Activated naive CD8-positive, alpha-beta T cell treated with anti-CD3 and anti-CD28 coated beads, Interleukin-2, amount 10 ng/mL, durations not matched to agents 7 days and 5 days (primary cell): ENCODE results near the gene FLCN. TPM values are rescaled to one million over a fixed set of nuclear protein-coding genes. Genes with fewer than 3 reads are reported as not detected.

Source experiments
- ATAC-seq: fragments of 150-1000 bp; cut with Tn5 transposase; one replicate; pipeline ENCODE4 v1.10.0; 2021; ENCODE audit warnings: low read depth, moderate library complexity
- POLR2A ChIA-PET: fragments of 350-600 bp; sonication (Branson Sonifier 250); formaldehyde crosslinking; loops from one replicate; lab custom pipeline; 2021; ENCODE audit warnings: antibody characterized with exemption; lab: Charles Lee
- DNase-seq: peaks from one replicate; pipeline ENCODE4 v3.0.0; 2021
- H3K27ac Mint-ChIP-seq: one replicate; pipeline ENCODE4 v1.8.0; 2022; ENCODE audit warnings: mild to moderate bottlenecking, mixed read lengths
- H3K27me3 Mint-ChIP-seq: one replicate; pipeline ENCODE4 v1.8.0; 2022; ENCODE audit warnings: mild to moderate bottlenecking, moderate library complexity, mixed read lengths
- H3K36me3 Mint-ChIP-seq: one replicate; pipeline ENCODE4 v1.8.0; 2021; ENCODE audit warnings: mild to moderate bottlenecking, mixed read lengths
- H3K4me1 Mint-ChIP-seq: one replicate; pipeline ENCODE4 v1.8.0; 2021; ENCODE audit warnings: mixed read lengths
- H3K4me3 Mint-ChIP-seq: one replicate; pipeline ENCODE4 v1.8.0; 2022; ENCODE audit warnings: mild to moderate bottlenecking, moderate library complexity, mixed read lengths
- H3K9me3 Mint-ChIP-seq: one replicate; pipeline ENCODE4 v1.8.0; 2021; ENCODE audit warnings: mixed read lengths
- total RNA-seq, 2 experiments: library from RNA; stranded (reverse); gene quantifications; one replicate each; pipeline ENCODE4 v1.2.3, GENCODE V29; 2021

The FLCN gene
- total RNA-seq, 2 experiments from 2014 or later, result 49.2 to 53.0 TPM

GRCh38 chr17:17229416-17230384 is 7.3 kb downstream of the FLCN start:
- no peaks in the 10 kb centered on the region for H3K9me3 Mint-ChIP-seq
- H3K4me1 Mint-ChIP-seq, result peaks cover 2% of the 10 kb centered on the region
- ATAC-seq (no peak), DNase-seq (no peak)
- H3K27ac Mint-ChIP-seq, result no peak overlapping the region
- POLR2A ChIA-PET, result no interaction called here
- H3K27me3 Mint-ChIP-seq, result no peaks in the 10 kb centered on the region
- peaks cover 16% of the 10 kb centered on the region for H3K36me3 Mint-ChIP-seq
- no peak overlapping the region for H3K4me3 Mint-ChIP-seq

- no peaks in the 10 kb centered on the region for H3K9me3 Mint-ChIP-seq
- peaks cover 16% of the 10 kb centered on the region for H3K36me3 Mint-ChIP-seq
- H3K4me1 Mint-ChIP-seq, result peaks cover 2% of the 10 kb centered on the region
- POLR2A ChIA-PET, result interaction anchor here (0.6 kb wide), 1 partner anchor 56 kb away, joined by 3 read pairs; no protein-coding TSS in a partner anchor
- no peak overlapping the region for H3K27ac Mint-ChIP-seq
- ATAC-seq, result no peak
- no peak overlapping the region for H3K4me3 Mint-ChIP-seq
- no peak for DNase-seq
- no peaks in the 10 kb centered on the region for H3K27me3 Mint-ChIP-seq
Measured at GRCh38 chr17:17228521-17229279, 8.3 kb downstream of the FLCN start.

DNA sequence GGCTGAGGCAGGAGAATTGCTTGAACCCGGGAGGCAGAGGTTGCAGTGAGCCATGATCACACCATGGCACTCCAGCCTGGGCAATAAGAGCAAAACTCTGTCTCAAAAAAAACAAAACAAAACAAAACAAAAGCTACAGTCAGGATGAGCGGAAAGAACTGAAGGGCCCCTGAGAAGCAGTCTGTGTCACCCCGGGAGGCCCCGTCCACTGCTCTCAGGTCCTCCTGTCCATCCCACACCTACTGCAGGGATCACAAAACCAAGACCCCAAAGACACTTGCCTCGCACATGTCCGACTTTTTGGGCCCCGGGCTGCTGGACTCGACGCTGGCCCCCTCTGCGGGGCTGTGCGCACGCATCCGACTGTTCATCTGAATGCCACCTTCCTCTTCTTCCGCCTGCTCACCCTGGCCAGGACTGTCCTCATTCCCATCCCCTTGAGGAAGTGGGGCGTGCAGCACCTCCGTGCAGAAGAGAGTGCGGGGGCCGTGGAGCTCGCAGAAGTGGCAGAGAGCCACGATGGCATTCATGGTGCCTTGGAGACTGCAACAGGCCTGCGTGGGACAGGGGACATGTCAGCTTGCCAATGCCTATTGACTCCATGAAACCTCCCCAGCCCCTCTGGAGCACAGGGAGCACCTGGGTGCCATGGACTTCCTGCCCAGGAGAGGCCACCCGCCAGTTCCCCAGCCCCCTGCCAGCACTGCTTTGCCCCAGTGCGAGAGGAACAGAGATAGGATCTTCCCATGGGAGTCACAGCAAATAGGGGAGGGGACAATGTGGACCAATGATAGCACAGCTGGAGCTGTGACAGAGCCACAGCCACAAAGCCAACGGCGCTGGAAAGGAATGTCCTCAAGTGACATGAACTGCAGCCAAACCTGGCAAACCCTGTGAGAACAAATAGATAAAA is 9.1 kb downstream of the FLCN start:
- DNase-seq (no peak), ATAC-seq (no peak)
- POLR2A ChIA-PET, result no interaction called here
- peaks cover 2% of the 10 kb centered on the region for H3K4me1 Mint-ChIP-seq
- H3K27me3 Mint-ChIP-seq, result no peaks in the 10 kb centered on the region
- no peak overlapping the region for H3K27ac Mint-ChIP-seq
- H3K4me3 Mint-ChIP-seq, result no peak overlapping the region
- peaks cover 19% of the 10 kb centered on the region for H3K36me3 Mint-ChIP-seq
- H3K9me3 Mint-ChIP-seq, result no peaks in the 10 kb centered on the region

DNA sequence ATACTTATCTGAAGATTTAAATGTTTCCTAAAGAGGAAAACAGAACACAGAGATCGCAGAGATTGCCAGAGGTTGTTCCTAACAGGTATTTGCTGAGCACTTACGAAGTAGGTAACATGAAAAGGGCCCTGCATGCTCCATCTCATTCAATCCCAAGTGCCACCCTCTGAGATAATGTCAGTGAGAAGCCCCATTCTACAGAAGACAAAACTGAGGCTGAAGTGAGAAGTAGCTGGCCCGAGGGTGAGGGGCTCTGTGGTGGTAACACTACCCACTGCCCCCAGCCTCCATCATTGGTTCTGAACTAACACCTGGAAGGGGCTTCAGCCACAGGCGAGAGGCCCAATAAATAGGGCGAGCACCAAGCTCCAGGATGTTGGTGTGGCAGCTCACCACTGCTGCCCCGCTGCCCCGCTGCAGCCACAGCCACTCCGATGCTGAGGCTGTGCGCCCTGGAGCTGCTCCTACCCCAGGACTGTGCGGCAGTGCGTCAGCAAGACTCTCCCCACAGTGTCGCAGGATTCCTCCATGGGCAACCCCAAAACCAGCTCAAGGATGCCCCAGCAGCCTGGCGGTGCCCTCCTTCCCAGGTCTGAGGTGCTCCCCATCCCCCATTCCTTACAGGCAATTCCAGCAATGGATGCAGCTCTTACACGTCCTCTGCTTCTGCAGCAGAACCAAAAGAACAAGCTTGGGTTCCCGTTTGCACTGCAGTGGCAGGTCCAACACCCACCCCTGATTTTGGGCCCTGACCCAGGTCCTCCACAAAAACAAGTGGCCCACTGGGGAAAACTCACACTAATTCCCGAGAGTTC is 10.3 kb downstream of the FLCN start:
- Mint-ChIP-seq H3K4me1 (peaks cover 2% of the 10 kb centered on the region), H3K9me3 (no peaks in the 10 kb centered on the region), H3K27ac (no peak overlapping the region), H3K4me3 (no peak overlapping the region), H3K27me3 (no peaks in the 10 kb centered on the region), H3K36me3 (peaks cover 16% of the 10 kb centered on the region)
- POLR2A ChIA-PET, result interaction anchor here (0.6 kb wide), 2 partner anchors 8 to 819 kb away, joined by 3 read pairs; no protein-coding TSS in a partner anchor
- DNase-seq, result no peak
- ATAC-seq, result no peak

- H3K27me3 Mint-ChIP-seq, result no peaks in the 10 kb centered on the region
- ATAC-seq, result no peak
- no peak overlapping the region for H3K4me3 Mint-ChIP-seq
- peaks cover 2% of the 10 kb centered on the region for H3K4me1 Mint-ChIP-seq
- H3K36me3 Mint-ChIP-seq, result peaks cover 16% of the 10 kb centered on the region
- H3K27ac Mint-ChIP-seq, result no peak overlapping the region
- POLR2A ChIA-PET, result no interaction called here
- DNase-seq, result no peak
- H3K9me3 Mint-ChIP-seq, result no peaks in the 10 kb centered on the region
Measured at GRCh38 chr17:17225901-17226300, 11.1 kb downstream of the FLCN start.

DNA sequence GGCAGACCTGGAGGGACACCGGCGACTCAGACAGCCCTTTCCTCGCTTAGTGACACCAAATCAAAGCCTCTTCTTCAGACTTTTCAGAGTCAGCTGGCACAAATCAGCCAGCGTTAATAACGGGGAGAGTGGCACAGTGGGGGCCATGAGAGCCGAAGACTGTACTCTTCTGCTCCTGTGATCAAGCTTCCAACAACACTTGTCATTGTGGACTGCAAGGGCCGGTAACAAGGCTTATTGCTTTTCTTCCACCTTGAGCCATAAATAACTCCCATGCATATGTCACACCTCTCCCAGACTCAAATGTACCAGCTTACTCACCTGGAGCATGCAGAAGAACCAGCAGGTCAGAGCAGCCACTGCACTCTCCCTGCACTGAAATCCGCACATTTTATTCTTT is 12.8 kb downstream of the FLCN start:
- H3K4me3 Mint-ChIP-seq, result no peak overlapping the region
- no peaks in the 10 kb centered on the region for H3K27me3 Mint-ChIP-seq
- peaks cover 18% of the 10 kb centered on the region for H3K36me3 Mint-ChIP-seq
- H3K4me1 Mint-ChIP-seq, result peaks cover 2% of the 10 kb centered on the region
- DNase-seq (no peak), ATAC-seq (no peak)
- no peaks in the 10 kb centered on the region for H3K9me3 Mint-ChIP-seq
- POLR2A ChIA-PET, result interaction anchor here (1.3 kb wide), 1 partner anchor 81 kb away, joined by 4 read pairs; no protein-coding TSS in a partner anchor
- H3K27ac Mint-ChIP-seq, result peak overlapping the region; percentile 15

DNA sequence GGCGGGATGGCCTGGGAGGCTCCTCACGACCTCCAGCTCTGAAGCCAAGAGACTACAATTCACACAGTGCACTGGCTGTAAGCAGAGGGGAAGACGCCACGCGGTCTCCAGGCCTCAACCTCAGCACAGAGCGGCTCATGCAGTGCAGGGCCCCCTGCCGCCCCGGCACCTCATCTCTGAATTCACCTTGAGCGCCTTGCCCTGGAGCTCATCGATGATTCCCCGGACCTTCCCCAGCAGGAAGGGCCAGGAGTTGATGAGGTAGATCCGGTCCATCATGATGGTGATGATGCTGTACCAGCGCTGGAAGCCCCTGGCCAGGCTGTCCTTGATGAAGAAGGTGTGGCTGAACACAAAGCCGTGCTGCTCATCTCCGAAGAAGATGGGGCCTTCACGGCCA is 13.2 kb downstream of the FLCN start:
- Mint-ChIP-seq H3K4me1 (peaks cover 2% of the 10 kb centered on the region), H3K27me3 (no peaks in the 10 kb centered on the region), H3K4me3 (no peak overlapping the region), H3K9me3 (no peaks in the 10 kb centered on the region), H3K27ac (no peak overlapping the region), H3K36me3 (peaks cover 16% of the 10 kb centered on the region)
- DNase-seq, result no peak
- ATAC-seq, result no peak
- POLR2A ChIA-PET, result interaction anchor here (1.3 kb wide), 1 partner anchor 82 kb away, joined by 4 read pairs; no protein-coding TSS in a partner anchor

GRCh38 chr17:17221329-17221728 is 15.6 kb downstream of the FLCN start:
- no peaks in the 10 kb centered on the region for H3K4me1 Mint-ChIP-seq
- no peaks in the 10 kb centered on the region for H3K27me3 Mint-ChIP-seq
- POLR2A ChIA-PET, result interaction anchor here (1.6 kb wide), 1 partner anchor 15 kb away, joined by 4 read pairs; the partner anchor contains the start of gene PLD6
- no peaks in the 10 kb centered on the region for H3K9me3 Mint-ChIP-seq
- H3K36me3 Mint-ChIP-seq, result peaks cover 19% of the 10 kb centered on the region
- no peak overlapping the region for H3K27ac Mint-ChIP-seq
- no peak for DNase-seq
- no peak for ATAC-seq
- H3K4me3 Mint-ChIP-seq, result no peak overlapping the region

GRCh38 chr17:17220529-17220928 is 16.4 kb downstream of the FLCN start:
- no peaks in the 10 kb centered on the region for H3K4me1 Mint-ChIP-seq
- ATAC-seq (no peak), DNase-seq (no peak)
- POLR2A ChIA-PET, result interaction anchor here (1.6 kb wide), 1 partner anchor 15 kb away, joined by 4 read pairs; the partner anchor contains the start of gene PLD6
- H3K27ac Mint-ChIP-seq, result no peak overlapping the region
- peaks cover 19% of the 10 kb centered on the region for H3K36me3 Mint-ChIP-seq
- no peaks in the 10 kb centered on the region for H3K27me3 Mint-ChIP-seq
- no peak overlapping the region for H3K4me3 Mint-ChIP-seq
- H3K9me3 Mint-ChIP-seq, result no peaks in the 10 kb centered on the region

DNA sequence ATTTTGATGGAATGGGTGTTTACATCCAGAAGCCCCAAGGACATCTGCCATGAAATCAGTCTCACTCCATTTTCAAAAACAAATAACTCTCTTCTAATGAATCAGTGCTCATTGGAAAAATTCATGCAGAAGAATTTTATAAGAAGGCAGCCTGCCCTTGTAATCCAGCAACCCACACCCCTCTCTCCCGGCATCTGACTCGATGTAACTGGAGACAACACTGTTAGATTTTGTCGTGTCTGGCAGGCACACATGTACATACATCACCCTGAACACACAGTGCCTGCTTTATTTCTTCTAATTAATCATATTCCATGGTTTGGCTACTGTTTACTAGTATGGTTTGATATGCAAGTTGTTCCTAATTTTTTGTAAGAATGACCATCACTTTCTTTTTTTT is 19.0 kb downstream of the FLCN start:
- Mint-ChIP-seq H3K9me3 (no peaks in the 10 kb centered on the region), H3K27ac (no peak overlapping the region), H3K4me1 (no peaks in the 10 kb centered on the region), H3K4me3 (no peak overlapping the region), H3K27me3 (no peaks in the 10 kb centered on the region), H3K36me3 (peaks cover 13% of the 10 kb centered on the region)
- DNase-seq (no peak), ATAC-seq (no peak)
- POLR2A ChIA-PET, result no interaction called here

- H3K27ac Mint-ChIP-seq, result no peak overlapping the region
- H3K27me3 Mint-ChIP-seq, result no peaks in the 10 kb centered on the region
- no peaks in the 10 kb centered on the region for H3K4me1 Mint-ChIP-seq
- DNase-seq (no peak), ATAC-seq (no peak)
- H3K4me3 Mint-ChIP-seq, result no peak overlapping the region
- H3K9me3 Mint-ChIP-seq, result no peaks in the 10 kb centered on the region
- peaks cover 13% of the 10 kb centered on the region for H3K36me3 Mint-ChIP-seq
- POLR2A ChIA-PET, result no interaction called here
Measured at GRCh38 chr17:17216776-17217175, 20.2 kb downstream of the FLCN start.

- no peak for DNase-seq
- POLR2A ChIA-PET, result no interaction called here
- no peak for ATAC-seq
- Mint-ChIP-seq H3K4me1 (no peaks in the 10 kb centered on the region), H3K27me3 (no peaks in the 10 kb centered on the region), H3K27ac (no peak overlapping the region), H3K9me3 (no peaks in the 10 kb centered on the region), H3K4me3 (no peak overlapping the region), H3K36me3 (peaks cover 13% of the 10 kb centered on the region)
Measured at GRCh38 chr17:17216236-17216635, 20.7 kb downstream of the FLCN start.
